Gastroesophageal sphincter (tissue), 4 donors: ENCODE data around the gene FBXW4. TPM values are rescaled to one million over a fixed set of nuclear protein-coding genes. Genes with fewer than 3 reads are reported as not detected.

Source experiments
- ATAC-seq: fragments of 150-250 bp; one replicate; pipeline ENCODE4 v1.9.1; 2016; ENCODE audit warnings: mild to moderate bottlenecking, moderate library complexity
- H3K27ac ChIP-seq, 4 donors: fragments of 200-600 bp; sonication (generic) in 3 of 4; 1 replicate in 3 of 4; 2 replicates in 1 of 4; pipeline ENCODE4 v1.5.1; 2016 to 2019
- H3K27me3 ChIP-seq: fragments of 200-600 bp; sonication (generic); one replicate; pipeline ENCODE4 v1.5.1; 2019
- H3K36me3 ChIP-seq, 2 donors: fragments of 200-600 bp; sonication (generic); one replicate each; pipeline ENCODE4 v1.5.1; 2019; ENCODE audit warnings: control low read depth in 1 of 2
- H3K4me1 ChIP-seq, 3 donors: fragments of 200-600 bp; sonication (generic); 1 replicate in 2 of 3; 2 replicates in 1 of 3; pipeline ENCODE4 v1.5.1; 2016 to 2019; ENCODE audit warnings: control low read depth in 2 of 3
- H3K4me3 ChIP-seq, 2 donors: fragments of 200-600 bp; sonication (generic); one replicate each; pipeline ENCODE4 v1.5.1; 2019; ENCODE audit warnings: mild to moderate bottlenecking in 1 of 2, moderate library complexity in 1 of 2
- H3K9me3 ChIP-seq, 3 donors: fragments of 200-600 bp; sonication (generic); one replicate each; pipeline ENCODE4 v1.5.1; 2017 to 2019; ENCODE audit warnings: control low read depth in 2 of 3
- EP300 ChIP-seq: sonication (generic); formaldehyde crosslinking; IDR thresholded peaks from one replicate; pipeline ENCODE4 v1.6.1; 2017; ENCODE audit warnings: antibody characterized with exemption, mild to moderate bottlenecking
- POLR2A ChIP-seq, 2 donors: fragments of 450-650 bp; IDR thresholded peaks; one replicate each; pipeline ENCODE4 v1.6.1; 2017; ENCODE audit warnings: antibody characterized with exemption in 2 of 2, mild to moderate bottlenecking in 2 of 2, moderate library complexity in 1 of 2
- POLR2AphosphoS5 ChIP-seq: sonication (generic); formaldehyde crosslinking; IDR thresholded peaks from one replicate; pipeline ENCODE4 v1.6.1; 2017; ENCODE audit warnings: antibody characterized with exemption
- WGBS, 2 donors: methylation state at CpG; one replicate each; pipeline ENCODE4 v1.1.5; 2018; ENCODE audit warnings: low coverage in 1 of 2; 5-methylcytosine and 5-hydroxymethylcytosine counted together
- total RNA-seq, 4 donors: library from RNA; depleted of rRNA; stranded (reverse); fragments of >200 nt; gene quantifications; one replicate each; pipeline ENCODE4 v1.1.0, GENCODE V29; 2016
- TF ChIP-seq, protein P1 (sequence below), 4 experiments: fragments of 200-600 bp in 2 of 4; fragments of 450-650 bp in 2 of 4; sonication (generic) in 1 of 4; IDR thresholded peaks; one replicate each; pipeline ENCODE4 v1.5.1; 2017 to 2019; ENCODE audit warnings: antibody characterized with exemption in 4 of 4, mild to moderate bottlenecking in 2 of 4, moderate library complexity in 2 of 4

The FBXW4 gene
- total RNA-seq, 4 donors from 2014 or later = 85.4 to 131 (median 112) TPM

DNA sequence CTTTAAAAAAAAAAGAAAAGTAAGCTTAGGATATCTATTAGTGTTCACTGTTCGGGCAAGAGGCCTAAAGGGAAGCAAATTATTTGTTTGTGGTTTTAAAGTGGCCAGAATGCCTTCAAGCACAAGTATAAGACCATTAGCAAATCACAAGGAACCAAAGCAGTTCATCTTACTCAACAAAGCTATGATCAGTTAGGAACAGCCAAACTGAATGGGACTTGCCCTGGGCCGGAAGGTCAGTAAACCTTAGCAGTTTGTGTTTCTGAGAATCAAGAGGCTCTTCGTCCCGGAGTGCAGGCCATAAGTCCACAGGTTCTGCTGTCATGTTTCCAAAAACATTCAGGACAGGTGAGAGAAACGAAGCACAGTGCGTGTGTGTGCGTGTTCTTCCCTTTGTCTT lies 4.5 kb downstream of the FBXW4 start:
- H3K4me1 ChIP-seq = peaks cover 4 to 79% (median 19%) of the 10 kb centered on the region in 3 donors
- H3K27me3 ChIP-seq = no peaks in the 10 kb centered on the region
- no peak for TF ChIP-seq POLR2A (IDR thresholded peaks at IDR 0.05)
- no peak for TF ChIP-seq EP300
- TF ChIP-seq, protein P1, sequence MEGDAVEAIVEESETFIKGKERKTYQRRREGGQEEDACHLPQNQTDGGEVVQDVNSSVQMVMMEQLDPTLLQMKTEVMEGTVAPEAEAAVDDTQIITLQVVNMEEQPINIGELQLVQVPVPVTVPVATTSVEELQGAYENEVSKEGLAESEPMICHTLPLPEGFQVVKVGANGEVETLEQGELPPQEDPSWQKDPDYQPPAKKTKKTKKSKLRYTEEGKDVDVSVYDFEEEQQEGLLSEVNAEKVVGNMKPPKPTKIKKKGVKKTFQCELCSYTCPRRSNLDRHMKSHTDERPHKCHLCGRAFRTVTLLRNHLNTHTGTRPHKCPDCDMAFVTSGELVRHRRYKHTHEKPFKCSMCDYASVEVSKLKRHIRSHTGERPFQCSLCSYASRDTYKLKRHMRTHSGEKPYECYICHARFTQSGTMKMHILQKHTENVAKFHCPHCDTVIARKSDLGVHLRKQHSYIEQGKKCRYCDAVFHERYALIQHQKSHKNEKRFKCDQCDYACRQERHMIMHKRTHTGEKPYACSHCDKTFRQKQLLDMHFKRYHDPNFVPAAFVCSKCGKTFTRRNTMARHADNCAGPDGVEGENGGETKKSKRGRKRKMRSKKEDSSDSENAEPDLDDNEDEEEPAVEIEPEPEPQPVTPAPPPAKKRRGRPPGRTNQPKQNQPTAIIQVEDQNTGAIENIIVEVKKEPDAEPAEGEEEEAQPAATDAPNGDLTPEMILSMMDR (IDR thresholded peaks at IDR 0.05) = no peak
- TF ChIP-seq POLR2AphosphoS5 = no peak
- 58 to 69% methylated on average over 6 to 7 of the region's 7 CpGs for WGBS, 2 donors
- no peaks in the 10 kb centered on the region for H3K36me3 ChIP-seq
- H3K27ac ChIP-seq = peak overlapping the region in 2 of 4 donors; percentile 1 to 53
- no peak overlapping the region for H3K4me3 ChIP-seq
- no peaks in the 10 kb centered on the region for H3K9me3 ChIP-seq
- ATAC-seq = no peak

DNA sequence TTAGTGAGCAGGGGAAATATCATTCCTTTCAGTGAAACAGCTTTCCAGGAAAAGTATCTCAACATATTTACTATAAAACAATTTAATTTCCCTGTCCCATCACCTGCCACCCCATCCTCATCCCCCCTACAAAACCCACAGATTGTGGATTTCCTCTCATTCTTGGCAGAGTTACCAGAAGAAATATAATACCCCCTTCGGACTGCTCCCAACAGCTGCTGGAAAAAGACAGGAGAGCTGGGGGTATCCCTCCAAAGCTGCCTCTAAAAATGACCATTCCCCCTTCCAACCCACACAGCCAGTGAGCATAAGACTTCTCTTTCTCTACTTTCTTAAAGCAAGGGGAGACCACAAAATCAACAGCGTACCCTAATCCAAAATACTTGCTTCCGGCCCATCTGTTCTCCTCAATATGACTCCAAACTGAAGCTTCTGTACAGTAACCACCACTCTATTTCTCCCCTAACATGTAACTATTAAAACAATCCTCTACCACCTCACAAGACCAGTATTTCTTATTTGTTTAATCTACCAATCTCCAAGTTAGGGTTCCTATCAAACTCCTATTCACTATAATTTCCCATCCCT lies 7.8 kb downstream of the FBXW4 start:
- no peaks in the 10 kb centered on the region for H3K9me3 ChIP-seq
- ATAC-seq = no peak
- no peak overlapping the region for H3K27ac ChIP-seq
- no peak for TF ChIP-seq POLR2AphosphoS5
- H3K4me1 ChIP-seq = peaks cover 4 to 68% (median 14%) of the 10 kb centered on the region in 3 donors
- WGBS, 2 donors = 72 to 95% methylated on average over 2 to 3 of the region's 3 CpGs
- H3K4me3 ChIP-seq = no peak overlapping the region
- no peaks in the 10 kb centered on the region for H3K27me3 ChIP-seq
- H3K36me3 ChIP-seq = no peaks in the 10 kb centered on the region

DNA sequence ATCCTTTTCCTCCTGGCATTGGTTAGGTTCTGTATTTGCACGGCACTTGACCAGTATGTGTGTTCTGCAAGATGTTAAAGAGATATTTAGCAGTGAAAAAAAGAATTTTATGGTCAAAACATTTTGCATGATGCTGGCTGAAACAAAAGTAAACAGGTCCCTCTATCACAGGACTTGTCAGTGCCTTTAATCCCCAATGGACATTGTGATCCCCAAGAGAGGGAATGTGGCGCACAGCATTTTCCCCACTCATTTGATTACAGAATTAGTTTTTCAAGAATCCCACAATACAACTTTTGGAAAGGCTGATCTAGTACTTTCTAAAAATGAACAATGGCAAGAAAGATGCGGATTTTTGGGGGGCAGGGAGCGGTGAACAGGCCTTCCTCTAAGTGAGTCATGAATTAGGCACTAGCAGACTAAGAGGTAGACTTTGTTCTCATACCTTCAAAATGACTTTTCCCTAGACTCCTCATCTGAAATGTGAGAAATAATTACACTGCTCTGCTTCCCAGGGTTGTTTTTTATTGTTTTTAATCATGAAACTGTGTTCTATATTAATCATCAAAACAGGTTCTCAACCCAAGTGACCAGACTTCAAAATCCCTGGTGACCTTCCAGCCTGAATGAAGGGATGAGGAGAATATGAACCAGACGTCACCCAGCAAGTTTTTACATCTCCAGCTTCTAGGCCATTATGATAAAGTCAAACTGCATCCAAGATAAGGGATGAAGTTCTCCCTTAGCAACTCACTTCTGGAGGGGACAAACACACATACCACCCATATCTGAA lies 8.6 kb downstream of the FBXW4 start:
- no peak overlapping the region for H3K27ac ChIP-seq
- TF ChIP-seq, protein P1 (IDR thresholded peaks at IDR 0.05) = no peak
- TF ChIP-seq POLR2A (IDR thresholded peaks at IDR 0.05) (no peak), POLR2AphosphoS5 (no peak), EP300 (no peak)
- H3K27me3 ChIP-seq = no peaks in the 10 kb centered on the region
- H3K4me3 ChIP-seq = no peak overlapping the region
- WGBS, 2 donors = 65 to 74% methylated on average over 2 to 5 of the region's 5 CpGs
- no peaks in the 10 kb centered on the region for H3K9me3 ChIP-seq
- peaks cover 4 to 68% (median 14%) of the 10 kb centered on the region in 3 donors for H3K4me1 ChIP-seq
- no peaks in the 10 kb centered on the region for H3K36me3 ChIP-seq
- ATAC-seq = no peak

DNA sequence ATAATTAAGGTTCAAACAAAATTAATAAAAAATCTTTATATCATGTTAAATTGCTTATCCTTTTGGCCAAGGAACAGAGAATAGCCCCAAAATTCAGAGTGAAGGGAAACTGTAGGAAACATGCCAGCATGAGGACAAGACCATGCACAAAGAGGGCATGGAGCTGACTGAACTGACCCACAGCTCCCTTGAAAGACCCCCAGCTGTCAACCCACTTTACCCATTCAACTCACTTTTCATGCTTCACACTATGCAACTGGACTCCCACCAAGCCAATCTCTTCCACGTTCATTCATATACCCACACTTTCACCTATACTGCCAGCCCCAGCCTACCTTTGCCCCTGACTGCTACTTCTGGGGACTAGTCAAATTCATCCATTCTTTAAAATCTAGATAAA lies 10.2 kb downstream of the FBXW4 start:
- no peaks in the 10 kb centered on the region for H3K9me3 ChIP-seq
- H3K27me3 ChIP-seq = no peaks in the 10 kb centered on the region
- no peaks in the 10 kb centered on the region for H3K36me3 ChIP-seq
- H3K27ac ChIP-seq = no peak overlapping the region
- no peak for TF ChIP-seq EP300
- TF ChIP-seq, protein P1 (IDR thresholded peaks at IDR 0.05) = no peak
- TF ChIP-seq POLR2A (IDR thresholded peaks at IDR 0.05) = no peak
- TF ChIP-seq POLR2AphosphoS5 = no peak
- WGBS, 2 donors = 91 to 100% methylated on average over 1 of the region's 1 CpG
- no peak for ATAC-seq
- peaks cover 4 to 67% (median 8%) of the 10 kb centered on the region in 3 donors for H3K4me1 ChIP-seq
- H3K4me3 ChIP-seq = no peak overlapping the region

DNA sequence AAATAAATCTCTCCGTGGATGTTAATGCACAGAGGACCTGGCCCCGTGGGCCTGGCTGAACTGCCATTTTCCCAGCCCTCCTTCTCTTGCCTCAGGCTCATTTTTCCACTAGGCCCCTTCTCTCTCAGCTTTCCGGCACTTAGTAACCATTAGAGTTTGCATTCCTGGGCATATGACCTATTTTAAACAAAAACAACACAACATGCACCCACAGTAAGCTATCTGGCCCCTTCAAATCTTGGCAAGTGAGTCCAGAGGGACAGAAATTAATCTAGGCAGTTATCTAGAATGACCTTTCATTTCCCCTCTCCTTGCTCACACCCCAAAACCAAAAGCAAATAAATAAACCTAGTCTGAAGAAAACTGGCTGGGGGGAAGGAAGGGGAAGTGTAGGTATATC lies 11.7 kb downstream of the FBXW4 start:
- Histone ChIP-seq H3K4me1 (peaks cover 2 to 54% (median 5%) of the 10 kb centered on the region in 3 donors), H3K9me3 (no peaks in the 10 kb centered on the region), H3K36me3 (no peaks in the 10 kb centered on the region), H3K4me3 (no peak overlapping the region), H3K27ac (no peak overlapping the region), H3K27me3 (no peaks in the 10 kb centered on the region)
- WGBS, 2 donors = 87 to 90% methylated on average over 3 of the region's 3 CpGs
- TF ChIP-seq, protein P1 (IDR thresholded peaks at IDR 0.05) = no peak
- TF ChIP-seq POLR2A (IDR thresholded peaks at IDR 0.05) (no peak), EP300 (no peak), POLR2AphosphoS5 (no peak)
- ATAC-seq = no peak
